ENCODE results near the gene IFITM1. TPM values are rescaled to one million over a fixed set of nuclear protein-coding genes. Genes with fewer than 3 reads are reported as not detected.
"Not testable (repeated sequence)": the region's sequence is repeated elsewhere in the genome, so short reads cannot be mapped to it uniquely, and the experiment has no call there.

IFITM1 gene
- total and polyA plus RNA-seq, 2 of the 13 experiments (the other 11 are each of a cell fraction or from before 2014, with no cell fraction given), result 0.38 to 11.1 TPM

GRCh38 chr11:307766-308708 lies 5.8 kb upstream of the IFITM1 start, which contains the start of gene IFITM2 (continued):
- TF ChIP-seq KAT8 (CRISPR knock-in tag; IDR thresholded peaks at IDR 0.05) (peak; percentile 34; the same call in 1 of the 2 replicates), GABPB1 (CRISPR knock-in tag; IDR thresholded peaks at IDR 0.05) (peak; percentile 51), KDM2A (CRISPR knock-in tag; IDR thresholded peaks at IDR 0.05; ENCODE audit: borderline replicate concordance, low read depth) (peak; percentile 47; the same call in 1 of the 2 replicates), ZFX (CRISPR knock-in tag; IDR thresholded peaks at IDR 0.05; ENCODE audit: low read depth) (peak; percentile 37; the same call in 1 of the 2 replicates), POLR2AphosphoS5 (IDR thresholded peaks at IDR 0.05; ENCODE audit: low read depth, low read length) (peak; percentile 32; the same call in 1 of the 2 replicates), SAP130 (CRISPR knock-in tag; IDR thresholded peaks at IDR 0.05; ENCODE audit: low read depth) (peak; percentile 85), CEBPB (IDR thresholded peaks at IDR 0.05; ENCODE audit: borderline replicate concordance, low read depth, low read length) (peak; percentile 69; the same call in 1 of the 2 replicates), PHF8 (CRISPR knock-in tag; IDR thresholded peaks at IDR 0.05) (0 out of 2 replicates have a peak, but pooled peaks have one; percentile 17), SIX1 (CRISPR knock-in tag; IDR thresholded peaks at IDR 0.05; ENCODE audit: borderline replicate concordance) (peak; percentile 76; the same call in 1 of the 2 replicates)

- H3K27ac ChIP-seq (ENCODE audit: extremely low read length, insufficient read depth, low read length); DNase-seq (ENCODE audit: low spot score); CTCF ChIA-PET (ENCODE audit: low intra/inter-chr PET ratio, low total read pairs); BruUV-seq (replicated peaks); H2AFZ ChIP-seq (ENCODE audit: low read length); H3K9me3 ChIP-seq (ENCODE audit: low read length); H3K36me3 ChIP-seq (replicated peaks in 1 of 2; ENCODE audit: control insufficient read depth in 1 of 2, insufficient read depth in 2 of 2, low read length in 2 of 2); H4K20me1 ChIP-seq (ENCODE audit: insufficient read depth, low read length); FAIRE-seq; H3K79me2 ChIP-seq (ENCODE audit: insufficient read depth, low read length); H3K27me3 ChIP-seq (ENCODE audit: control insufficient read depth in 1 of 2, insufficient read depth in 2 of 2, low read length in 2 of 2); in situ Hi-C loops (cut with HindIII; ENCODE audit: extremely low pct_ligation_motif_present, low pct_unique_long_range_greater_than_20kb): not testable (repeated sequence)
- ATAC-seq, result peak; percentile 2; the same call in 2 of the 3 replicates
- Histone ChIP-seq H3K4me2 (ENCODE audit: low read depth, low read length) (peak overlapping the region; percentile 83), H3K4me1 (ENCODE audit: insufficient read depth, low read length) (peaks cover 71% of the 10 kb centered on the region), H3K9ac (ENCODE audit: insufficient read depth, low read depth, low read length) (peak overlapping the region; percentile 42; the same call in 1 of the 2 replicates), H3K4me3 (replicated peaks in 1 of 3; ENCODE audit: insufficient read depth in 1 of 3, low read depth in 2 of 3, low read length in 3 of 3) (peak overlapping the region; percentile 29 to 69 (median 48); a peak in 5 of 6 replicates)
- intact Hi-C loops (cut with micrococcal nuclease; ENCODE audit: unreplicated experiment), result loop anchor here (5.0 kb wide), 1 partner anchor 48 kb away; no protein-coding TSS in a partner anchor
- POLR2A ChIA-PET, result interaction anchor here (0.9 to 1.9 kb wide), 9 partner anchors 9 to 137 kb away, joined by 3 to 12 read pairs (median 3); partner anchors contain the start of genes BET1L and RIC8A
- WGBS (ENCODE audit: low lambda C conversion rate), result 34% methylated on average over 20 of the region's 24 CpGs
- TF ChIP-seq RXRB (CRISPR knock-in tag; IDR thresholded peaks at IDR 0.05; ENCODE audit: borderline replicate concordance) (peak; percentile 61; the same call in 1 of the 2 replicates), CCDC6 (CRISPR knock-in tag; IDR thresholded peaks at IDR 0.05) (0 out of 2 replicates have a peak, but pooled peaks have one; percentile 48), ZNF687 (CRISPR knock-in tag; IDR thresholded peaks at IDR 0.05) (peak; percentile 64), RXRA (CRISPR knock-in tag; IDR thresholded peaks at IDR 0.05) (peak; percentile 42; the same call in 1 of the 2 replicates)
Observed at GRCh38 chr11:308740-309665, 4.8 kb upstream of the IFITM1 start.
